Measurements from ENCODE around the gene SELENON.
"Not testable (repeated sequence)": the region's sequence is repeated elsewhere in the genome, so short reads cannot be mapped to it uniquely, and the experiment has no call there.

SELENON gene

DNA sequence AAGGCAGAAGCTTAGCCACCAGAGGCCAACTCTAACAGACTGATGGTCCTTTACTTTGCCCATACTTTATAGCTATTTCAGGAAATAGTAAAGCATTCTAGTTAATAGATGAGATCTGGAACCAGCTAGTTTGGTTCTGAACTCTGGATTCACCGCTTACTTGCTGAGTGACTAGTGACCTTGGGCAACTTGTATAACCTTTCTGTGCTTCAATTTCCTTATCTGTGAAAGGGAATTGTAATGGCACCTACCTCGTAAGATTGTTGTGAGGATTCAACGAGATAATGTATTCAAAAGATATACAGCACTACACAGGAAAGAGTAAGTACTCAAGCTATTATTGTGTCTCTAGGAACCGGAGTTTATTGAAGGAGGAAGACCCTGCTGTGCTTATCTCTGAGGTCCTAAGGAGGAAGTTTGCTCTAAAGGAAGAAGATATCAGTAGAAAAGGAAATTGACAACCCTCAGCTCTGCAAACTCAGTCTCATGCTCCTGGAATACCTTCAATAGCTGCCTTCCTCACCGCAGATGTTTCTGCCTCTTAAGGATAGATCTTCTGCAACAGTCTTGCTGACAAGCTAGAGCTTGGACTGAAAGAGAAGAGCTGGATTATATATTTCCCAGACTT, 31.7 kb downstream of the SELENON start:
- DNase-seq (ENCODE audit: low read depth, low spot score) = no peak

DNA sequence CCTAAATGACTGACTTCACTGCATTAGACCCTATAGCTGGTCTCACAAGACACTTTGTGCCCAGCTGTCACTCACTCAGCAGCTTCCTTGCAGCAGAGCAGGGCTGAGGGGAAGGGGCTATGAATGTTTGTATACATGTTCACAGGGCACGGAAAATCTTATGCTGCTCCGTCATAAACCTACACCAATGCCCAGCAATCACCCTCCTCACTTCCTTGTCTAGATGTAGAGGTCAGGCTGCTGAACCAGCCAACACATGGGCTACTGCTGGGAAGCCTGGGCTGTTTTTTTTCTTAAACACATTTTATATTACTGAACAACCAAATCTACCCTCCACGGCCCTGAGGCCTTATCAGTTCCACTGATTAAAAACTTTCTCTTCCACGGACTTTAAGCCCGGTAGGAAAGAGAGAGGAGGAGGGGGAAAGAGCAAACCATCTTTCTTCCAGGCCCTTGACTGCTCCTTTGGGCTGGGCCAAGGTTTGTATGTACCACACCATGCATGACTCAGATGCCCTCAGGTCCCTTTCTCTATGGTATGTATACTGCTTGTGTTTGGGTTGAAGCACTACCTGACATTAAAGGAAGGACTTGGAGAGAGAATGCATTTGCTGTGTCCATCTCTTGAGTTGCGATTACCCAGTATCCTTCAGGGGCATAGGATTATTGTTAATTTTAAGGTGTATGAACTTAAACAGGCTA, 32.5 kb downstream of the SELENON start:
- no peak for DNase-seq (ENCODE audit: low read depth, low spot score)

DNA sequence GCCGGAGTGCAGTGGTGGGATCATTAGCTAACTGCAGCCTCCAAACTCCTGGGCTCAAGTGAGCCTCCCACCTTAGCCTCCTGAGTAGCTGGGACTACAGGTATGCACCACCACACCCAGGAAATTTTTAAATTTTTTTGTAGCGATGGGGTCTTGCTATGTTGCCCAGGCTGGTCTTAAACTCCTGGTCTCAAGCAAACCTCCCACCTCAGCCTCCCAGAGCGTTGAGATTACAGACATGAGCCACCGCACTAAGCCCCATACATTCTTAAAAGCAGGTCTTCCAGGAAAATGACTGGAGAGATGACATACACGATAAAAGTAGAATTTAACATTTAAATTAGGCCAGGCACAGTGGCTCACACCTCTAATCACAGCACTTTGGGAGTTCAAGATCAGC, 33.2 kb downstream of the SELENON start:
- no peak for DNase-seq (ENCODE audit: low read depth, low spot score)

DNA sequence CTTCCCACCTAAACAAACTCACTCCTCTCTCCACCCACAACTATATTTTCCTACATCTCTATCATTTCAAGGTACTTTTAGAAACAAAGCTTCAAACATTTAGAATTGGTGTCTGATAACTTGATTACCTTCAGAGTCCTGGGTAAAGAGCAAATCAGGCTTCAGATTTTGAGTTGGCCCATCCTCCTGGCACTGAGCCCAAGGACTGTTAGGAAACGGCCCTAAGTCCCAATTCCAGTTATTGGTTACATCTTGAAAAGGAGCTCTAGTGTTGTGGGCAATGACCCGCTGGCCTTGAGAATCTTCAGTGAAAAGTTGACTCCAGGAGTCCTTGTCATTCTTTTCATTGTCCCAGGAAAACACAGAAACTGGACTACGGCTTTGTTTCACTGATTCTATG, 34.9 kb downstream of the SELENON start:
- no peak for DNase-seq (ENCODE audit: low read depth, low spot score)

DNA sequence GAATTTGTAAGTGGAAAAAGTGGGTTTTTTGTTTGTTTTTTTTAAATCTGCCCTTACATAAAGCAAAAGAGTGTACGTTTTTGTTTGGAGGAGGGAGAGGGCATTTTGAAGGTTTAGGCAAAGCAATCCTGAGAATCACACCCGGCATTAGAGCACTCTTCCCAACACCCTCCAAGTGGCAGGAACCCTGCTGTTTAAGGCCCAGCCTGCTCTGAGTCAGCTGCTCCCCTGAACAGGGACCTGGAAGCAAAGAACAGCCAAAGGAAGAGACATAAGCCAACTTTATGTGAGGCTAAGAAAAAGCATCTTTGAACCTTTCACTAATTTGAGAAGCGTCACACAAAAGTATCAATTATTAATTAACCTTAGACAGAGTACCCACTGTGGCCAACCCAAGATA, 36.7 kb downstream of the SELENON start:
- no peak for DNase-seq (ENCODE audit: low read depth, low spot score)

DNA sequence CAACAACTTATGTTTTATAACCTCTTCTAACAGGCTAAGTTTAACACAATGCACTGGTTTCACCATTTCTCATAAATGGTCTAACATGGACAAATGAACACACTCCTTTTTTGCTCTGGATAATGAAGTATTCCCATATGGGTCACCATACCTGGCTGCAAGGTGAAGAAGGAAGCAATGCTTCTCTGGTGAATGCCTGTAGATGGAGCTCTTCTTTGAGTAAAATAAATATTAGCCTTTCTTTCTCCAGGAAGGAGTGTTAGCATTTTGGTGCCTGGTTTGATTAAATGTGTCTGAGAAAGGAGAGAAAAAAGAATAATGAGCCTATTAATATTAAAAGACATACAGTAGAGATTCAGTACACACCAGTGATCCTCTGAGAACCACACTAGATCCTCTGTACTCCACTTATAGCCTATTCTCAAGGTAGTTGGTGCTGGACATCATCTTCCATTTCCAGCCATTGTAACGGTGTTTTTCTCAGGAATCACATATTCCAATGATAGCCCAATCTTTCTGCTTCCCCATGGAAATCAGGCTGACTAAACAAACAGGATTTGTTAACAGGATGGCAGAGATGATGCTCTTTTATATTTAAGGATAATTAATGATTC, 37.4 kb downstream of the SELENON start:
- DNase-seq (ENCODE audit: low read depth, low spot score) = no peak

DNA sequence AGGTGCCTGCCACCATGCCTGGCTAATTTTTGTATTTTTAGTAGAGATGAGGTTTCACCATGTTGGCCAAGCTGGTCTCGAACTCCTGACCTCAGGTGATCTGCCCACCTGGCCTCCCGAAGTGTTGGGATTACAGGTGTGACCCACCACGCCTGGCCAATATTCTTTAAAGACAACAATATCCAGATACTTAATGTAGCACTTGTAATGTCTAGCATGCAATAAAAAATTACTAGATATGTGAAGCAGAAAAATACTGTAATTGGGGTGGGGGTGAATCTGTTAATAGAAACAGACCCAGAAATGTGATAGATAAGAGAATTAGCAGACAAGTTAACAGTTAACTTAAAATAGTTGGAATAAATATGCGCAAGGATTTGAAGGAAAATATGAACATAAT, 39.8 kb downstream of the SELENON start:
- DNase-seq (ENCODE audit: low read depth, low spot score) = not testable (repeated sequence)

DNA sequence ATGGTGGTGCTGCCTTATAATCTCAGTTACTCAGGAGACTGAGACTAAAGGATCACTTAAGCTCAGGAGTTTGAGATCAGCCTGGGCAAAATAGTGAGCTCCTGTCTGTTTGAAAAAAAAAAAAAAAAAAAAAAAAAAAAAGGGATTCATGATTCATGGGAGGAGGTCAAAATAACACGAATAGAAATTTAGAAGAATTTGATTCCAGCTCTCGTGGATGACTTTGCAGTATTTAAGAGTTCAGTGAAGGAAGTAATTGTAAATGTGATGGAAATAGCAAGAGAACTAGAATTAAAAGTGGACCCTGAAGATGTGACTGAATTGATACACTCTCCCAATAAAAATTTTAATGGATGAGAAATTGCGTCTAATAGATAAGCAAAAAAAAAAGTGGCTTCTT, 43.5 kb downstream of the SELENON start:
- no peak for DNase-seq (ENCODE audit: low read depth, low spot score)

DNA sequence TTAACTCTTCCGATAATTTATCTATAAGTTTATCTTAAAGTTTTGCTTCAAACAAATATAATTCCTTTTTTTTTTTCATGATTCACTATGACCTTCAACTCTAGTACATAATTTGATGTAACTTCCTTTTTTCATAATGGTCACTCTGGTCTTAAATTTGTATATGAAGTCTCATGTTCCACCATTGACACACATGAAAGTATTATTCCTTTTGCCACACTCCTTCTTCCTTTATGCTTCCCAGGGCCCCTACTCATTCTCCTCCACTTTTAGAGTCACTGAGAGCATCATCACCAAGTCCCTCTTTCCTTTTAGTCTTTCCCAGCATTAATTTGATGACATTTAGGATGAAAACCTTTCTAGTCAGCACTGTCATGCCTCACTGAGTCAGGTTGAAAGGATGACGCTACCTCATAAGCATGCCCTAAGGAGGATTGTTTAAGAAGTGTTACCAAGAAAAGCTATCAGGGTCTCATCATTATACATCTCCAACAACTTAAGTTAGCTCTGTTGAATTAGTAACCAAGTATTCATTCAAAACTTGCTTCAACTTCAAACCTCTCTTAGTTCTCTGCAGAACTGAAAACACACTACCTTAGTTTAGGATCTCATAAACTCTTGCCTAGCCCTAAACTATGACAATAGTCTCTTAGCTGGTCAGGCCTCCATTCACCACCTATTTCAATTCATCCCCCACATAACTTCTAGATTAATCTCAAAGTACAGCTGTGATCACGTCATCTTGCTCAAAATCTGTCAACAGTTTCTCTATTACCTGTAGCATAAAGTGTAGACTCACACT, 44.7 kb downstream of the SELENON start:
- no peak for DNase-seq (ENCODE audit: low read depth, low spot score)

DNA sequence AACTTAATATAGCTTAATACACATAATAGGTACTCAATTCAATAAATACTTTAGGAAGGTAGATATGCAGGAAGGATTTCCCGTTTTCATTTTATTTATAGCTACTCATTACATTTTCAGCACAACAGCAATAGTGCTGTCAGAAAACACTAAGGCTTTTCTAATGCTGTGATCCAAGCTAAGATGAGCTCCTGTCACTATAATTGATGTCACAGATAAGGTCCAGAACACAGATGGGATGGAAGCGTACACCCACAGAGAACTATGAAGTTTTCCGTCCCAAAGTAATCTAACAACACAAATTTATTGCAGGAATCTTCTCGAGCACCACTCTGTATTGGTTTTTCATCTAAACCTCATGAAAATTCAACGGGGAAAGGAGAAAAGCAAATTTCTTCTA, 45.7 kb downstream of the SELENON start:
- no peak for DNase-seq (ENCODE audit: low read depth, low spot score)

DNA sequence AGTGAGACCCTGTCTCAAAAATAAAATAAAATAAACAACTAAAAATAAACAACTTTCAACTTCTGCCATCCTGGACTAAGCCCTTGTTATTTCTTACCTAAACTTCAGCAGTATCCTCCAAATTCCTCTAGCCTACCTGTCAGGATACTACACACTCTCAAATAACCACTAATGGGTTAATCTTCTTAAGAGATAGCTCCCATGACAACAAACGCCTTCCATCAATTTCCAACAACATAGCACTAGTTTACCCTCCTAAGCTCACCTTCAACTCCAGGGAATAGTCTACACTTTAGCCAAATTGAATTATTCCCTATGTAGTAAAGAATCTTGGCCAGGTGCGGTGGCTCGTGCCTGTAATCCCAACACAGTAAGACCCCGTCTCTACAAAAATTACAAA, 47.9 kb downstream of the SELENON start:
- no peak for DNase-seq (ENCODE audit: low read depth, low spot score)

DNA sequence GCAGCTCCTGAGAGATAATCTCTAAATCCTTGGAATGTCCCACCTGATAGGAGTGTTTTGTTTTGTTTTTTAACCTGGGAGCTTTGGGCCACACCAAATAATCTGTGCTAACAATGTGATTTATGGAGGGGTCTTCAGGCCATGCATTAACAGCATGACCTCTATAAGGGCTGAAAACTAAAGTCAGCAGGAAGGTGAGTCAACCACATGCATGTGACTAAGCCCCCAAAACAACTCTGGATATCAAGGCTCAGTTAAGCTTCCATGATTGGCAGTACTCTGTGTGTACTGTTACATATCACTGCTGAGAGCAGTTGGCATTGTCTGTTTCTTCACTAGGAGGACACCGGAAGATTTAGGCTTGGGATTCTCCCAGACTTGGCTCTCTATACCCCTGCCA, 48.5 kb downstream of the SELENON start:
- DNase-seq (ENCODE audit: low read depth, low spot score) = no peak

DNA sequence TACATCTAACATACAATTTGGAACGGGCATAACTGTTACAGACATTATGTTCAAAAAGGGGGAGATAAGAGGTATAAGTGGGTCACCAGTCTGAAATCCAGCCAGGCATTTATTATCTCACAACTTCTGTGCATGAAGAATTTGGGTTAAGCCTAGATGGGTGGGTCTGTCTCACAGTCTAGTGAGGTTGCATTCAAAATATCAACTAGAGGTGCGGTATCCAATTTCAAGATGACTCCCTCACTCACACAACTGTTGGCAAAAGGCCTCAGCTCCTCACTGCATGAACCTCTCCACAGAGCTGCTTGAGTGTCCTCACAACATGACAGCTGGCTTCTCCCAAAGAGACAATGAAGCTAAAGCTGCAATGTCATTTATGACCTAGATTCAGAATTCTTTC, 54.6 kb downstream of the SELENON start:
- no peak for DNase-seq (ENCODE audit: low read depth, low spot score)

DNA sequence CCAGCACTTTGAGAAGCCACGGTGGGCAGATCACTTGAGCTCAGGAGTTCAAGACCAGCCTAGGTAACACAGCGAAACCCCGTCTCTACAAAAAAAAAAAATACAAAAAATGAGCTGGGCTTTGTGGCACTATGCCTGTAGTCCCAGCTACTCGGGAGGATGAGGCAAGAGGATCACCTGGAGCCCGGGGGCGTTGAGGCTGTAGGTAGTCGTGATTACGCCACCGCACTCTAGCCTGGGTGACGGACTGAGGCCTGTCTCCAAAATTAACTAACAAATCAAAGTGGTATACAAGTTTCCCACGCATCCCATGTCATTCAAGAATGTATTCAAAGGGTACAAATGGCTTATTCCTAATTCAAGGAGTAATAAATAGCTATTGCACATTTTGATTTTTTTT, 56.9 kb downstream of the SELENON start:
- DNase-seq (ENCODE audit: low read depth, low spot score) = no peak

DNA sequence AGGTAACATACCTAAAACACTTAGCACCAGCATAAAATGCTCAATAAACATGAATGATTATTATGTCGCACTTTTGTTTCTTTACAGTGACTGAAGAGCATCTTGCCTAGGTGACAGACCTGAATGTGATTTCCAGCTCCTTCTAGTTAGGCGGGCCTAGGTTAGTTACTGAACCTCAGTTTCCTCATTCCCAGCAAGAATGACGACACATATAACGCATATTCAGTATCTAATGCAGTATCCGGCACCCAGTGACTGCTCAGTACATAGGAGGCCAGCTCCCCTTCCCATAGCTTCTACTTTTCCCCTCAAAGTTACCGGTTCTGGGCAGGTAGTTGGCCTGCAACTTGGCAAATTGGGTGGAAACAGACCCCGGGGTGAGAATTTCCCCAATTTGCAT, 58.5 kb downstream of the SELENON start:
- no peak for DNase-seq (ENCODE audit: low read depth, low spot score)

DNA sequence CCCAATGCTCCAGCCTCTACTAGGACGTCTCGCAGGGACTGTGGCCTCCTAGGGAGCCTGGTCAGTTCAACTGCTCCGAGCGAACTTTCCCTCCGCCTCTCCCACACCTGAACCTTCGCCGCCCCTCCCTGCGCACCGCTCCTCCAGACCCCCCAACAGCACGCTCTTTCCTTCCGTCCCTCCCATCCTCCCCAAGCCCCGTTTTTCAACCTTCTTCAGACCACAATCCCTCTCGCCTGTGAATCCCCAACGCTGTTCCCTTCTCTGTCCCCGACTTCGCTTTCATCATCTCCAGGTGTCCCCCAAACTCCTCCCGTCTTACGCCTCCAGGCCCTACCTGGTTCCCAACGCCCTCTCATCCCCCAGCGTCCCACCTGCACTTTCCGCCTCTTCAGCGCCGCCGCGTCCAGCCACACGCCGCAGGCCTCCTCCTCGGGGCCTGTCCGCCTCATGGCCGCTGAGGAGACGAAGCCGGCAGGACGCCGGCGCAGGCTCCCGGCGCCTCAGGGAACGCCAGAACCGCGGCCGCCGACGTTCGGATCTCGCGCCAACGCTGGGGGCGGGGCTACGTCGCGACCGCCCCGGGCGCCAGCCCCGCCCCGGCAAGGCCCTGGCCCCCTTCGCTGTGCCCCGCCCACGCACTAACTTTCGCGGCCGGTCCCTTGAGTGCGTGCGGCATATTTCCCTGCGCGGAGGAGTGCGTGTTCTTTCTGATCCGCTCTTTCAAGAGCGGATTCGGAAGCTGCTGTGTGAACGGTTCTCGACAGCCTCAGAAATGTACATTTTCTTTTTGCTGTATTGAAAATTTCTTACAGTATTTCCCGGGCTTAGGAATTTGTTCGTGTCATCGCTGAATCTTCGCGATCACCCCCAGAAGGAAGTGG, 59.2 kb downstream of the SELENON start, which contains the start of gene AUNIP:
AUNIP (minus strand) TSS at position 552 of the 884 bp plus-strand sequence; CDS start at position 452, 100 bp downstream.
- DNase-seq (ENCODE audit: low read depth, low spot score) = peak; percentile 81

DNA sequence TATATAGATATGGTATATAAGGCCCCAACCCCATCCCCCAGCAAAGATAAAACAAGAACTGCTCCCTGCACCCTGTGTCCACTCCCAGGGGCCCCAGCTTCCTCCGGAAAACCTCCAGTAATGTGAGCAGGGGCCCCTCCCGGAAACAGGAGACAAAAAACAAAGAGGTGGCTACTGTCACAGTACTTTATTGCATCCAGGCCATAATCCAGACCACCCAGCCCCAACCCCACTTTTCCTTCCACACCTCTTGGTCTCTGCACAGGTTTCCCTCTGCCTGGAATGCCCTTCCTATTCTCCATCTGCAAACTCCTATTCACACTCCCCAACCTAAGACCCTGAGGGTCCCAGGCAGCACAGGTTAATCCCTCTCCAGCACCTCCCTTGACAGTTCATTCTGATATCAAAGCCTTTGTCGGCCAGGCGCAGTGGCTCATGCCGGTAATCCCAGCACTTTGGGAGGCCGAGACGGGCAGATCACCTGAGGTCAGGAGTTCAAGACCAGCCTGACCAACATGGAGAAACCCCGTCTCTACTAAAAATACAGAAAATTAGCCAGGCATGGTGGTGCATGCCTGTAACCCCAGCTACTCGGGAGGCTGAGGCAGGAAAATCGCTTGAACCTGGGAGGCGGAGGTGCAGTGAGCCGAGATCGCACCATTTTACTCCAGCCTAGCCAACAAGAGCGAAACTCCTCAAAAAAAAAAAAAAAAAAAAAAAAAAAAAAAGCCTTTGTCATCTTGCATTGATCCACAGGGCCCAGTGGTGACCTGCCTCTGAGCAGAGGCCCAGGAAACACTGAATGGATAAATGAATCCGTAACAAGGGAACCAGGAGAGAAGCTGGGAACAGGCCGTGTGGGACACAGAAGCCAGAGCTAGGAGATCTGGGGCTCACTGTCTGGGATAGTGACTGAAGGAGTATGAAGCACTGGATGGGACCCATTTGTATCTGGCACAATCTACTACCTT, 61.6 kb downstream of the SELENON start:
- no peak for DNase-seq (ENCODE audit: low read depth, low spot score)

DNA sequence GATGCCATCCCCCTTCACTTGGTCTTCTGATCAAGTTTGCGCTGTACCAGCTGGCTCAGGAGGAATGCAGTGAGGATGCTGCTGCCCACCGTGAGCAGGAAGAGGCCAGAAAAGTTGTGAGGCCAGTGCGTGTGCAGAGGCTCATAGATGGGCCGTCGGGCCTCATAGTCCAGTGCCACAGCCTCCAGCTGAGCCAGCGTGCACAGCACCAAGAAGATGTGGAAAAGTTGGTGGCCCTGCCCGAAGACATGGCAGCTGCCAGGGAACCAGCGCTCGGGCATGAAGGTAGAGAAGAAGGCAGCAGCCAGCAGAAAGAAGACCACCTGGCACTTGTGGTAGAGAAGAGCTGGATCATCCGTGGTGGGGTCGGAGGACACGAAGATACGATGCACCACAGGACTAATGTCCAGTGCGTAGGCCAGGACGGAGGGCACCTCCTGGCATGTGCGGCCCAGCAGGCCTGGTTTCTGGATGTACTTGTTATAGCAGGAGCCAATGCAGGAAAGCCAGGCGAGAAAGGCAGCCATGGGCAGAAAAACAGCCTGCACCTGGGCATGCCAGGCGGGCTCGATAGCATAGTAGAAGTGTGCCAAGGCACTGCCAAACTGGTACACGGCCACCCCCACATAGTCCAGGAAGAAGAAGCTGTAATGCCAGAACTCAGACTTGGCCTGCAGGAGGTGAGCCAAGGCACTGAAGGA, 62.9 kb downstream of the SELENON start:
- DNase-seq (ENCODE audit: low read depth, low spot score) = no peak

DNA sequence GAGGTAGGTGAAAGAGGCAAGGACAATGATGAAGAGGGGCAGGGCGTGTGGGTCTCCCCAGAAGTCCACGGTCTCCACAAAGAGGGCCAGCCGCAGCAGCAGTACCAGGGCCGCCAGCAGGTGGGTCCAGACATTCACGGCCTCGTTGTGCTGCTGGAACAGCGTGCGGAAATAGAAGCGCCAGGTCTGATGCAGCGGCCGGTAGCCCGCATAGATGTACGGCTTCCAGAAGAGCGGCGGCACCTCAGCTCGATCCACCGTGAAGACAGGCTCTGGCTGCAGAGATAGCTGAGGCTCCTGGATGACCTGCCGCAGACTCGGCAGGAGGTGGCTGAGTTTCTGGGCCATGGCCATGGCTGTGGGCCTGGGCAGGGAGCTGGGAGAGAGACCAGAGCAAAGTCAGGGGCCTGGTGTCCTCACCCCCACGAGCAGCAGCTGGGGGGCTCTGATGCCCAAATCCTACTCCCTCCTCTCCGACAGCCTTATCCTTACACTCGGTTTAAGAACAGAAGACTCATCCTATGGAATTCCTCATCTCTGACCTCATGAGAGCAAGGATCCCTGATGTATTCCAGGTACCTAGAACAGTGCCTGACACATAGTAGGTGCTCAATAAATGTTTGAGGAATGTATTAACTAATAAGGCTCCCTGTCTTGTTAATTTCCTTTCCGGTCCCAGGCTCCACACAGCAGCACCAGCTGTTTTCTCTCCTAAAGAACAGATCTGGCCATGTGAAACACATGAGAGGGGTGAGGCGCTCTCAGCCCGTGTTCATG, 63.7 kb downstream of the SELENON start:
- no peak for DNase-seq (ENCODE audit: low read depth, low spot score)
